RKO (cell line): ENCODE results near the gene NIPAL3.
"Not testable (repeated sequence)": the region's sequence is repeated elsewhere in the genome, so short reads cannot be mapped to it uniquely, and the experiment has no call there.

ENCODE experiments used
- DNase-seq: peaks from one replicate; pipeline ENCODE4 v3.0.0-alpha.2; 2016; ENCODE audit warnings: low spot score

The NIPAL3 gene

DNA sequence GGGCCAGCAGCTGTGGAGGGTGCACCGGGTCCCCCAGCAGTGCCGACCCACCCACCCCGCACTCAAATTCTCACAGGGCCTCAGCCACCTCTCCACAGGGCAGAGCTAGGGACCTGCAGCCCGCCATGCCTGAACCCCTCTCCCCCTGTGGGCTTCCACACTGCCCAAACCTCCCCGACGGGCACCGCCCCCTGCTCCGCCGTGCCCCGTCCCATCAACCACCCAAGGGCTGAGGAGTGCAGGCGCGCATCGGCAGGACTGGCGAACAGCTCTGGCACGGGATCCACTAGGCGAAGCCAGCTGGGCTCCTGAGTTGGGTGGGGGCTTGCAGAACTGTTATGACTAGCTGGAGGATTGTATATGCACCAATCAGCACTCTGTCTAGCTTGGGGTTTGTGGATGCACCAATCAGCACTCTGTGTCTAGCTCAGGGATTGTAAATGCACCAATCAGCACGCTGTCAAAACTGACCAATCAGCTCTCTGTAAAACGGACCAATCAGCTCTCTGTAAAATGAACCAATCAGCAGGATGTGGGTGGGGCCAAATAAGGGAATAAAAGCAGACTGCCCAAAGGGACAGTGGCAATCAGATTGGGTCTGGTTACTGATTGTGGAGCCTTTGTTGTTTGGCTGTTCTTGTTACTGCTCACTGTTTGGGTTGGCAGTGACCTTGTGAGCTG, 74.6 kb downstream of the NIPAL3 start:
- no peak for DNase-seq

DNA sequence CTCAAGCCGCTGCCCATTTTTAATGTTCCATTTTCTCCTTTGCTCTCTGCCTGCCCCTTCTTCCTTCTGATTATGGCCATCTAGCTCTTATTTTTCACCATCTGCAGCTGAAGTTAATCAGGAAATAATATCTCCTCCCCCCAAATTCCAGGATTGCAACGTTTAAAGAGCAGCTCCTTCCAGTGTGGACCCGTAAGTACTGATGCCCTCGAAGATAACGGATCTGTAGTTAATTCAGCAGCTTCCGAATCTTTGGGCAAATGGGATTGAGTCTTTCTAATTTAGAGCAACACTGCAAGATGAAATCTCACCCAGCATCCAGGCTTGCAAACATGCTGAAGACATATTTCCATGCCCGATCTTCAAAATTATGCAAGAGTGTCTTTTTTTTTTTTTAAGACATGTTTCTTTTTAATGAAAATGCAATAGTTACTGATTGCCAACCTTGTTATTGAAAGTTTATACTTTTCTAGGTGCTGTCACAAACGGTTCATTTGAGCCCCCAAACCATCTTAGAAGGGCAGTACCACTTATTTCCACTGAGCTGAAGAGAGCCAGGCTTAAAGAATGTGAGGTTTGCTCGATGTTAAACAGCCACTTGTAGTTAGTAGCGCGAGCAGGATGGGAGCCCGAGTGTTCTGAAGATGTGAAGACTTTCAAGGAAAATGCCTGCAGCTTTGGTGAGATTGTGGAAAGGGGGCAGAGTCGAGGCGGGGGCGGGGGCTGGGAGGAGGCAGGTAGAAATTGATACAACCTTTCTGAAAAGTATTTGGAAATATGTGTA, 76.2 kb downstream of the NIPAL3 start:
- no peak for DNase-seq

DNA sequence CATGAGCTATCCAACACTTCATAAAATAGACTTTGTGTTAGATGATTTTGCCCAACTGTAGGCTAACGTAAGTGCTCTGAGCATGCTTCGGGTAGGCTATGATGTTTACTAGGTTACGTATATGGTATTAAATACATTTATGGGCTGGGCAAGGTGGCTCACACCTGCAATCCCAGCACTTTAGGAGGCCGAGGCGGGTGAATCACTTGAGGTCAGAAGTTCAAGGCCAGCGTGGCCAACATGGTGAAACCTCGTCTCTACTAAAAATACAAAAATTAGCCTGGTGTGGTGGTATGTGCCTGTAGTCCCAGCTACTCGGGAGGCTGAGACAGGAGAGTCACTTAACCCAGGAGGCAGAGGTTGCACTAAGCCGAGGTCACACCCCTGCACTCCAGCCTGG, 77.3 kb downstream of the NIPAL3 start:
- DNase-seq = not testable (repeated sequence)

- no peak for DNase-seq
Observed at GRCh38 chr1:24493785-24494184, 78.2 kb downstream of the NIPAL3 start.

DNA sequence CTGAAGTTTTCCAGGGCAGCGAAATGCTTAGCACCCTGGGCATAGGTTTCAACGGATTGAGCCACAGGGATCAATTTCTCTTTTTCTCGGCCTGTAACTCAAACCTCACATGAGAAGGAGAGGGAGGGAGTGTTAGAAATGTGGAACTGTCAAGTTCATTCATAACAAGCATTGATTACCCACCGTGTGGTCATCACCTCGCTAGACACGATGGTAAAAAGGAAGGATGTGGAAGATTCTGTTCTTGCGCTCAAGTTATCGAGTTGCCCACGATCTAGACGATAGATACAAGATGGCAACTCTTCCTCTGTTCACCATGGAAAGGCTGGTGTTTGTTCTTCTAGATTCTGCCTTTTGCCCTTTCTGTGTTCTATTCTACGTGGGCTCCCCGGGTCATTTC, 83.0 kb downstream of the NIPAL3 start:
- no peak for DNase-seq

- no peak for DNase-seq
Observed at GRCh38 chr1:24500448-24501048, 84.9 kb downstream of the NIPAL3 start.

DNA sequence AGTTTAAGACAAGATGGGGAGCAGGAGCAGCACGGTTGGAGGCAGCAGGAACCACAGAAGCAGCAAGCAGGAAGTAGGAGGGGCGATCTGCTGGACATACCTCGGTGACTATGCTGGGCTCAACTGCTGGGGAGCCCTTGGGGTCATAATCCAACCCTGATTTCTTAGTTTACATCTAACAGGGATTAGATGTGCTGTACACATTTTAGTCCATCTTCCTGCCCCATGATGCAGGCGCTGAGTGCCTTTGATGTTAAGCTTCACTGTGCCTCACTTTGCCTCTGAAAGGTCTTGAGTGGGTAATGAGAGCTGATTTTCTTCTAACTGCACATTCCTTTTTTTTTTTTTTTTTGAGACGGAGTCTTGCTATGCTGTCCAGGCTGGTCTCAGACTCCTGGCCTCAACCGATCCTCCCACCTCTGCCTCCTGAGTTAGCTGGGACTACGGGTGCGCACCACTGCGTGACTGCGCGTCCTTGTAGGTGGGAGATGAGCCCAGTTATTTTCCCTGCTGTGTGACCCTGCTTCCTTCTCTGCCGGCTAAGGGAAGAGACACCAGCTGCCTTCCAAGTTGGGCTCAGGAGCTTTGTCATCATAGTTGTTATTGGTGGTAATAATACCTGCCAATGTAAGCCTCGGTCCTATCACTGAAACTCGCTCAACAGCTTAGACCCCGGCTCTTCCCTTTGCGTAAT, 85.9 kb downstream of the NIPAL3 start:
- peak; percentile 13 for DNase-seq

DNA sequence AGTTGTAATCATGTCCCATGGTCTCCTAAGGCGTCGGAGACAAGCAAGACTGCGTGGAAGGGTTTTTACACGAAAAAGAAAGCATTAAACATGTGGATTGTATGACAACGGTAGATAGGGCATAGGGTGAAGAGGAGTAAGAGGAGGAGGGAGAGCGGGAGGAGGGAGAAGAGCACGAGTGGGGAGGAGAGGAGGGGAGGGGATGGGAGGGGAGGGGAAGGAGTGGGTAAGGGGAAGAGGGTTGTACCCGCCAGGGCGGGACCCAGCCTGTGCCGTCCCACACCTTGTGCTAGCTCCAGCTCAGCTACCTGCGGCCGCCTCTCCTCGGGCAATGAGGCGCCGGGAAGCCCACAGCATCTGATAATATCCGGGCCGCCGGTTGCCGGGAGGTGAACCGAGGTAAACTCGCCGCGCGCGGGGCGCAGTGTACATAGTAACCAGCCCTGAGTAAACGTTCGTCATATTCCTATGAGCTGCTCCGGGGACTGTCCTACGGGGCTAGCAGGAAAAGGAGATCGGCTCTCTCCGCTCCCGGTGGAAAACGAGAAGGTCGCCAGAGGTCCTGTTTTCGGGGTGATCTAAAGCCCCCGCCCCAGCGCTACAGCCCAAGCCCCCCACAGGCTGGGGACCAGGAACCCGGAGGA, 86.6 kb downstream of the NIPAL3 start:
- peak; percentile 85 for DNase-seq

DNA sequence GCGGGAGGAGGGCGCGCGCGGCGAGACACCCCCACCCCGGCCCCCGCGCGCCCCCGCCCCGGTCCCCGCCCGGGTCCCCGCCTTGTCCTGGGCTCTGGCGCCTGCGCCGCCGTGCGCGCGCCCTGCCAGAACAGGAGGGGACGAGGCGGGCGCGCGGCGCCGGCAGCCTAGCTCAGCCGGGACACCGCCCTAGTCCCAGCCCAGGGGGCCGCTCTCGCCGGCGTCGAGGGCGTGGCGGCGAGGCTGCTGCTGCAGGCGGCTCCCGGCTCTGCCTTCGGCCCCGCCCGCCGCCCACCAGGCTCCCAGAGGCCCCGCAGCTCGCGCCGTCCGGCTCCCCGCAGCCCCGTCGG, 87.1 kb downstream of the NIPAL3 start, which contains the start of gene RCAN3:
RCAN3 (plus strand) TSS at position 128 of the 350 bp plus-strand sequence. CDS start 11,537 bp downstream, outside the sequence.
- peak; percentile 91 for DNase-seq

DNA sequence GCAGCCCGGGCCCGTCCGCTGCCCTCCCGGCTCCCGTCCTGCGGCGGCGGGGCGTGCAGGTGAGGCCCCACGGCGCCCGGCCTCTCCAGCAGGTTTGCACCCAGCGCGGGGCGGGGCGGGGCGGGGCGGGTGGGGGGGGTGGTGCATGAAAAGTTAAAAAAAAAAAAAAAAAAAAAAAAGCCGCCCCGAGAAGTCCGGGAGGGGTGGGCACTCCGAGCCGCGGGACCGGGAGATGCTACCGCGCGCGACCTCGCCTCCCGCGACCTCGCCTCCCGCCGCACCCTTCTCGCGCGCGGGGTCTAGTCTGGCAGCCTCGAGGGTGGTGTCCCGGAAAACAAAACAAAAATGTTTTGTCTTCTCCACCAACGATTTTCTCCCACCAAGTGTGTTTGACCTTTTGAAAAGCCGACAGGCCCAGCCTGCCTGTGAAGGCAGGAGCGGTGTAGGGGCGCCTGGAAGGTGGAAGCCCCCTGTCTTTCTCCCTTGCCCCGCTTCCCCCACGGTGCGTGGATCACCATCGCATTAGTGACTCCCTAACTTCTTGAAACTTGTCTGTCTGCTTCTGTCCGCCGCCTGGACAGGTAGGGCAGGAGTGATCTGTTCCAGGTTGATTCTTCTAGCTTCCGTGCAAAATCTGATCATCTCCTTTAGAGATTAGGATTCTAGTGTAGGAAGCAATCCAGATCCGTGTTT, 87.6 kb downstream of the NIPAL3 start:
- no peak for DNase-seq

DNA sequence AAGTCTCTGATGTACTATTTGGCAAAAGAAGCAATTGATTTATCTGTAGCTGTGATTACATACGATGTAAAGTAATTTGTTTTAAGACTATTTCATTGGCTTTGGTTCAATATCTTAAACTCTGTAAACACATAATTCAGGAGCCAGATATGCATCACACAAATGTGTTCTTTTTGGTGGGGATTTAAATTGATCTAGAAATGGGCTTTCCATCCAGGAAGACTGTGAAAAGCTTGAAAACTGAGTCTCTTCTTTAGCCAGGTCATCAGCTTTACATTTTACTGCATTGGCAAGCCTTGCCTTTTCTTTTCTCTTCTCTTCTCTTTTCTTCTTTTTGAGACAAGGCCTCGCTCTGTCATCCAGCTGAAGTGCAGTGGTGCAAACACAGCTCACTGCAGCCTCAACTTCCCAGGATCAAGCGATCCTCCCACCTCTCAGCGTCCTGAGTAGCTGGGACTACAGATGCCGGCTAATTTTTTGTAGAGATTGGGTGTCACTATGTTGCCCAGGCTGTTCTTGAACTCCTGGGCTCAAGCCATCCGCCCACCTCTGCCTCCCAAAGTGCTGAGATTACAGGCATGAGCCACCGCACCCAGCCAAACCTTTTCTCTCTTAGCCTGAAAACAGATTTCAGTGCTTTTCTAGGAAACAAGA, 88.4 kb downstream of the NIPAL3 start:
- DNase-seq = no peak

GRCh38 chr1:24504560-24504959, 89.0 kb downstream of the NIPAL3 start:
- no peak for DNase-seq

DNA sequence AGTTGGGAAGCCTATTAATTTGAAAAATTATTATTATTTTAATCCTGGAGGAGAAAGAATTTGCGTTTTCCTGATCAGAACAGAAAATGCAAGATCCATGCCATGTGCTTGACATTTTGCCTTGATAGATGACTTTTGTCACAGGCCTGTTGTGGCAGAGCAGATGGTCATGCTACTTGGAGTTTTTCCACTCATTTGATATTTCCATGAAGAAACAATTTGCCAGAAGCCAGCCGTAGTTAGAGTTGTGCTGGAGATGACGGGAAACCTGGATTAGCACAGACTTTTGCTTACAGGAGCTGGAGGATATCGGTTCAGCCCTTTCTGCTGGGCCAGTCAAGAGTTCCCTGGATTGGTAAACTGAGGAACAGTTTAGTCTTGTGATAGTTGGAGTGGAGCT, 90.2 kb downstream of the NIPAL3 start:
- no peak for DNase-seq

DNA sequence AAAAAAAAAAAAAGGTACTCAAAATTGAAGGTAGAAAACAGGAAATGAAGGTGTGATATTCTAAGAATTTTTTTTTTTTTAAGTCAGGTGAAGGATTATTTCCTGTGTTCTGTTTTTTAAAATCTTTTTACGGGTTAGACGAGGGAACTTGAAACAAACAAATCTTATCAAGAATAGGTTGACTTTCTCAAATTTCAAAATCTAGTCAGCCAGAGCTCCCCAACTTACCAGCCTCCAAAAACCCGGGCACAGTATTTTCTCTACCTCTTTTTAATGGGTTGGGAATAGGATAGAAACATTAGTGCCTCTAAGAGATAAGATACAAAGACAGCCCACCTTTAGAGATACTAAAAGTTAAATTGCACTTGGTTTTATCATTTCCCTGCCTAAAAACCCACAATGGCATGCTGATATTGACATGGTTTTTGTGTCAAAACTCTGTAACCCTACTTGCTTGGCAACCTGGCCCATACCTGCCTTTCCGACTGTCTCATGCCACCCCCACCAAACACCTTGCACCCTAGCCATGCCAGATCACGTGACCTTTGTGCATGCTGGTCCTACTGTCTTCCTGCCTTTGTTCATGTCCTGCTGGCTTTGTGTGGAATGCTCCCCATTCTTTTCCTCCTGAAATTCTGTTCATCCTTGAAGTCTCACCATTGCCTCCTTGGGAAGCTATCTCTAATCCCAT, 91.2 kb downstream of the NIPAL3 start:
- DNase-seq = no peak

DNA sequence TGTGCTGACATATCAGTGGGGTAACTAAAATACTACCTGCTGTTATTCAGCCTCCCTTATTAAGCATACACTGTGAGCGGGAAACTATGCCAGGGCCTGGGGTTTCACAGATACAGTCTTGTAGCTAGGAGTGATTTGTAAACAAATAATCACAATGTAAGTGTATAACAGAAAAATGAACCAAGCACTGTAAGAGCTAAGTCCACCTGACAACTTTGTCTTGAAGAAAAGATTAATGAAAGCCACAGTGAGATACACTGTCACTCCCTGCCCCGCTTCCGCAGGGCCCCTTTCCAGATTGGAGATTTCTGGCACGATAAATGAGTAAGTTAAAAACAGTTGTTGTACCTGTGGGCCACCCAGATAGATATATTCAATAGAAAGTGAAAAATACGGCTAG, 91.8 kb downstream of the NIPAL3 start:
- no peak for DNase-seq

DNA sequence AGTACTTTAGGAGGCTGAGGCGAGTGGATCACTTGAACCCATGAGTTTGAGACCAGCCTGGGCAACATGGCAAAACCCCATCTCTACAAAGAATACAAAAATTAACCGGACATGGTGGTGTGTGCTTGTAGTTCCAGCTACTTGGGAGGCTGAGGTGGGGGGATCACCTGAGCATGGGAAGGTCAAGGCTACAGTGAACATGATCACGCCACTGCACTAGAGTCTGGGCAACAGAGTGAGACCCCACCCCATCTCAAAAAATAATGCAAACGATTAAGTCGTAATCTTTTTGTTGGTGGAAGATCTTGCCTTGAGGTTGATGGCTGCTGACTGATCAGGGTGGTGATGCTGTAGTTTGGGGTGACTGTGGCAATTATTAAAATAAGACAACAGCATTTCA, 93.3 kb downstream of the NIPAL3 start:
- DNase-seq = no peak

GRCh38 chr1:24513706-24514105, 98.1 kb downstream of the NIPAL3 start:
- no peak for DNase-seq

DNA sequence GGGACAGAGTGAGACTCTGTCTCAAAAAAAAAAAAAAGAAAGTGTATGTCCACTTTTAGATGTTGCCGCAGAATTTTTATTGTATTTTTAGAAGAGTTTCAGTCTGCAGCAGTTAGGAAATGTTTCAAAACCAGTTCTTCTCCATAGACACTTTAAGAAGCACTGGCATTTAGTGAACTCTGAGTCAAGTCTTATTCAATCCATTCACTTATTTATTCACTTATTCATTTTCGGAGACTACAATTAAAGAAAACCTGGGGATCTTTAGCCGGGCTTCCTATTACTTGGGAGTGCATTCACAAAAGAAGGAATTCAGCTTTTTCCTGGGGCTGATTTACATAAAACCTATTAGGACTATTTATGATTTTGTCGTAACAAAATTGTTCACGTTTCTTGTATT, 99.3 kb downstream of the NIPAL3 start:
- no peak for DNase-seq

GRCh38 chr1:24515671-24516209, 100.1 kb downstream of the NIPAL3 start:
- DNase-seq = peak; percentile 21

- DNase-seq = no peak
Observed at GRCh38 chr1:24516506-24516905, 100.9 kb downstream of the NIPAL3 start.
